K562 (cell line): ENCODE results near the gene MRPL10. TPM values are rescaled to one million over a fixed set of nuclear protein-coding genes. Genes with fewer than 3 reads are reported as not detected.

ENCODE experiments used
- ATAC-seq: fragments of 200-7000 bp; cut with Tn5 transposase; 3 replicates; pipeline ENCODE4 v1.9.1; 2020; ENCODE audit warnings: moderate library complexity
- BruUV-seq: library from RNA; stranded (reverse); fragments of 400-500 nt; replicated peaks from 2 replicates; lab custom pipeline; 2021; lab: Mats Ljungman, UMichigan
- CTCF ChIA-PET: fragments of 300-600 bp; formaldehyde crosslinking; extraction: SDS; loops from one replicate; lab custom pipeline; 2021; ENCODE audit warnings: low intra/inter-chr PET ratio; lab: Yijun Ruan, JAX
- POLR2A ChIA-PET: fragments of 300-600, 350-650 bp; sonication (Branson Sonifier 250); formaldehyde crosslinking; extraction: SDS; loops from one replicate; lab custom pipeline; 2021; ENCODE audit warnings: antibody characterized with exemption, inconsistent platforms; lab: Yijun Ruan, JAX
- DNase-seq, 4 experiments: peaks; one replicate each; pipeline versions ENCODE4 v3.0.0 to v3.0.0-alpha.2; 2011 to 2018; ENCODE audit warnings: low spot score in 3 of 4, mixed read lengths in 3 of 4; ENCODE audit errors: extremely low read depth in 1 of 4
- FAIRE-seq: peaks from 2 replicates; lab custom pipeline; 2011; peaks lifted over from hg19 to GRCh38; lab: Jason Lieb, UNC
- H2AFZ ChIP-seq: 2 replicates; pipeline ENCODE4 v1.6.0; 2011; ENCODE audit warnings: low read depth, low read length, control low read depth, inconsistent platforms
- H3K27ac ChIP-seq: fragments of 200-600 bp; 3 replicates; pipeline ENCODE4 v1.8.0; 2011; ENCODE audit warnings: low read depth, mild to moderate bottlenecking, control low read depth, inconsistent platforms, low read length, moderate library complexity, mixed read lengths; ENCODE audit errors: extremely low read depth
- H3K27me3 ChIP-seq, 2 experiments: fragments of 300-600 bp in 1 of 2; 2 replicates in 1 of 2; 3 replicates in 1 of 2; pipeline versions ENCODE4 v1.6.0 to v1.8.0; 2011; ENCODE audit warnings: inconsistent platforms in 2 of 2, low read length in 2 of 2, mild to moderate bottlenecking in 1 of 2, mixed read lengths in 1 of 2, moderate library complexity in 1 of 2; ENCODE audit not compliant: control insufficient read depth in 2 of 2, insufficient read depth in 2 of 2
- H3K36me3 ChIP-seq: fragments of 300-600 bp; 3 replicates; pipeline ENCODE4 v1.8.0; 2011; ENCODE audit warnings: mild to moderate bottlenecking, low read length, inconsistent platforms; ENCODE audit not compliant: control insufficient read depth, insufficient read depth
- H3K4me1 ChIP-seq, 2 experiments: fragments of 200-600 bp in 1 of 2; replicated peaks in 1 of 2; 2 replicates in 1 of 2; 3 replicates in 1 of 2; pipeline versions ENCODE4 v1.5.1 to v1.8.0; 2011; ENCODE audit warnings: inconsistent platforms in 2 of 2, low read length in 2 of 2, mild to moderate bottlenecking in 1 of 2, mixed read lengths in 1 of 2, moderate library complexity in 1 of 2; ENCODE audit not compliant: control insufficient read depth in 2 of 2, insufficient read depth in 2 of 2
- H3K4me2 ChIP-seq: 2 replicates; pipeline ENCODE4 v1.6.1; 2011; ENCODE audit warnings: low read length, control low read depth, inconsistent platforms, mixed read lengths; ENCODE audit not compliant: insufficient read depth
- H3K4me3 ChIP-seq: fragments of 200-600 bp; sonication (generic), shearing (Covaris generic); 2 replicates; pipeline ENCODE4 v1.5.1; 2016; ENCODE audit warnings: control low read depth, inconsistent platforms
- H3K79me2 ChIP-seq: fragments of 200-600 bp; 3 replicates; pipeline ENCODE4 v1.8.0; 2011; ENCODE audit warnings: low read length, inconsistent platforms; ENCODE audit not compliant: control insufficient read depth, insufficient read depth
- H3K9ac ChIP-seq, 2 experiments: 2 replicates each; pipeline versions ENCODE4 v1.6.0 to v1.6.1; 2011; ENCODE audit warnings: low read depth in 2 of 2, low read length in 2 of 2, control low read depth in 1 of 2, inconsistent platforms in 1 of 2, mild to moderate bottlenecking in 1 of 2, mixed read lengths in 1 of 2; ENCODE audit not compliant: insufficient read depth in 1 of 2
- H3K9me1 ChIP-seq: one replicate; pipeline ENCODE4 v1.6.0; 2011; ENCODE audit warnings: inconsistent platforms, mild to moderate bottlenecking, low read length, moderate library complexity; ENCODE audit not compliant: control insufficient read depth, insufficient read depth
- H3K9me3 ChIP-seq: replicated peaks from 2 replicates; pipeline ENCODE4 v1.5.1; 2011; ENCODE audit warnings: low read depth, low read length, inconsistent platforms; ENCODE audit not compliant: control insufficient read depth, insufficient read depth
- H4K20me1 ChIP-seq: replicated peaks from 2 replicates; pipeline ENCODE4 v1.6.1; 2011; ENCODE audit warnings: low read length, inconsistent platforms, mixed read lengths; ENCODE audit not compliant: control insufficient read depth, insufficient read depth
- AFF4 ChIP-seq: sonication (generic); formaldehyde crosslinking; IDR thresholded peaks from 2 replicates; pipeline ENCODE4 v1.8.0; 2023; ENCODE audit warnings: mild to moderate bottlenecking, missing genetic modification reagents
- NFIC ChIP-seq: fragments of 450-650 bp; IDR thresholded peaks from 2 replicates; pipeline ENCODE4 v1.6.1; 2017; ENCODE audit warnings: mild to moderate bottlenecking, inconsistent platforms
- RAD21 ChIP-seq, 2 experiments: fragments of 250-450 bp in 1 of 2; fragments of 450-650 bp in 1 of 2; sonication (Bioruptor Pico) in 1 of 2; formaldehyde crosslinking in 1 of 2; IDR thresholded peaks in 1 of 2; conservative IDR thresholded peaks in 1 of 2; 2 replicates each; pipeline versions ENCODE4 v1.4.0 to v1.8.0; 2020 to 2022; ENCODE audit warnings: mild to moderate bottlenecking in 2 of 2, moderate library complexity in 1 of 2
- RBM22 ChIP-seq: fragments of 200-400 bp; formaldehyde crosslinking; IDR thresholded peaks from 2 replicates; pipeline ENCODE4 v1.6.1; 2018; ENCODE audit warnings: low read length, low read depth; ENCODE audit not compliant: poor library complexity, severe bottlenecking
- TCF7L2 ChIP-seq: fragments of 150-350 bp; IDR thresholded peaks from 2 replicates; pipeline ENCODE4 v1.6.1; 2016; ENCODE audit warnings: low read depth, mild to moderate bottlenecking, low read length, moderate library complexity
- ZNF263 ChIP-seq: sonication (generic); formaldehyde crosslinking; IDR thresholded peaks from 2 replicates; pipeline ENCODE4 v1.8.0; 2022; ENCODE audit warnings: mild to moderate bottlenecking, missing genetic modification reagents, borderline replicate concordance
- WGBS: fragments of 100-300 bp; shearing (Covaris generic); methylation state at CpG from one replicate; pipeline ENCODE4 v1.1.6; 2016; ENCODE audit warnings: low coverage, mixed read lengths; ENCODE audit not compliant: insufficient coverage; ENCODE audit errors: missing lambda C conversion rate; 5-methylcytosine and 5-hydroxymethylcytosine counted together
- in situ Hi-C: fragments of 300-500 bp; cut with MboI; formaldehyde crosslinking; loops from 4 replicates; pipeline ENCODE4 v1.15.0; 2018; ENCODE audit warnings: inconsistent platforms, mixed read lengths
- intact Hi-C: fragments of 100-400 bp; cut with micrococcal nuclease; formaldehyde crosslinking; loops from 2 replicates; pipeline ENCODE4 v1.14.2; 2022
- polyA plus RNA-seq, 8 experiments: library from polyadenylated mRNA; depleted of rRNA in 4 of 8; stranded (reverse) in 5 of 8; unstranded in 3 of 8; fragments of >200 nt; fragmentation: Nextera tagmentation in 2 of 8; fragmentation: Illumina TruSeq in 1 of 8; extraction: Ambion mirVana in 2 of 8; extraction: Trizol in 1 of 8; gene quantifications; 2 replicates each; pipeline versions ENCODE4 v1.2.1 to v1.2.3, GENCODE V29; 2011 to 2014; ENCODE audit warnings: inconsistent platforms in 1 of 8, missing spikeins in 1 of 8
- total RNA-seq, 7 experiments: library from RNA; depleted of rRNA in 6 of 7; stranded (reverse); fragments of >200 nt in 6 of 7; fragmentation: Illumina TruSeq in 2 of 7; extraction: Trizol in 2 of 7; gene quantifications; 2 replicates each; pipeline versions ENCODE4 v1.2.1 to v1.2.3, GENCODE V29; 2011 to 2021; ENCODE audit warnings: low replicate concordance in 1 of 7
- TF ChIP-seq, protein P1 (sequence below), 3 experiments: IDR thresholded peaks in 2 of 3; conservative IDR thresholded peaks in 1 of 3; 2 replicates each; pipeline ENCODE4 v1.5.1; 2011 to 2012; ENCODE audit warnings: low read length in 3 of 3, mild to moderate bottlenecking in 3 of 3, control low read depth in 2 of 3, improper control_type of control experiment in 1 of 3, inconsistent platforms in 1 of 3, low read depth in 1 of 3, mixed read lengths in 1 of 3, moderate library complexity in 1 of 3; ENCODE audit not compliant: insufficient read depth in 2 of 3

MRPL10 gene
- total and polyA plus RNA-seq, 9 of the 15 experiments (the other 6 are each of a cell fraction or from before 2014, with no cell fraction given) = 27.8 to 105 (median 67.3) TPM

DNA sequence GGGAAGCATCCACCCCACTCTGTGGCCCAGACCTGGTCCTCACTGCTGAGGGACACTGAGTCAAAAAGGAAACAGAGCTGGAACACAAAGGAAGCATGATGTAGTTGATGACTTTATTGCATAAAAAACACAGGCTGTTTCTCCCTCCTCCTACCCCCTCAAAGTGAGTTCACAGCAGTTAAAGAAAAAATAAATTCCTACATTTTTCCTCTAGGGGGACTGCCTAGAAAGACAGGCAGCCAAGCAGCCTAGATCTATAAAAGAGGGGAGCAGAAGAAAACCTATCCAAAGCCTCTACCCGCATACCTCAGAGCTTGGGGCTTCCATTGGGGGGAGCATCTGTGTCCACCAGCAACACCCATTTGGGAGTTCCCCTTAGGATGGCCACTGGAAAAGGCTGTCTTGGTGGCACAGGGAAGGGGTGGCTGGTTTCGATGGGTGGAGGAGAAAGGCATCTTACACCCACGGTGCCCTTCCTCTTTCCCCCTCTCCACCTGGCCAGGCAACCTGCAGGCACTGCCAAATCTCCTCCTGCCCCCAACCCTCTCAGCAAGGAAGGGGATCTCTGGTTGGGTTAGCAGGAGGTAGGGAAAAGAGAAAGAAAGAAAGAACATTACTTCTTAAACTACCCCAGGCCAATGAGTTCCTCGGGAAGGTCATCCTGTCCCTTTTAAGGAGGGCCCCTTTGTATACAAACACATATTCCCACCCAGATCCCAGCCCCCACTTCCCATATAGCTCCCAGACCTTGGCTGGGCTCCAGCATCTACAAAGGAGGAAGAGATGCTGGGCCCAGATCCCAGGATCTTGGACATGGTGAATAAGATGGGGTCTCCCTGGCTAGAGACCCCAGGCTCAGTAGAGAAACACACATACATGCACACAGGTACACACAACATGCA, 13.7 kb upstream of the MRPL10 start:
- CTCF ChIA-PET = interaction anchor here (4.2 to 5.9 kb wide), 2 partner anchors 45 to 49 kb away, joined by 26 to 171 read pairs; no protein-coding TSS in a partner anchor
- WGBS = 25% methylated on average over 2 of the region's 4 CpGs
- H3K4me3 ChIP-seq = no peak overlapping the region
- peak in 1 of 2 experiments; percentile 43; a peak in 1 of 4 replicates for TF ChIP-seq RAD21 (CRISPR knock-in tag; conservative IDR thresholded peaks at IDR 0.05 in 1 of 2, IDR thresholded peaks at IDR 0.05 in 1 of 2)
- TF ChIP-seq ZNF263 (CRISPR knock-in tag) = 0 out of 2 replicates have a peak, but pooled peaks have one; percentile 28
- TF ChIP-seq NFIC = peak; percentile 13; the same call in 1 of the 2 replicates
- no peak for TF ChIP-seq TCF7L2
- TF ChIP-seq AFF4 (CRISPR knock-in tag) = no peak
- TF ChIP-seq, protein P1, sequence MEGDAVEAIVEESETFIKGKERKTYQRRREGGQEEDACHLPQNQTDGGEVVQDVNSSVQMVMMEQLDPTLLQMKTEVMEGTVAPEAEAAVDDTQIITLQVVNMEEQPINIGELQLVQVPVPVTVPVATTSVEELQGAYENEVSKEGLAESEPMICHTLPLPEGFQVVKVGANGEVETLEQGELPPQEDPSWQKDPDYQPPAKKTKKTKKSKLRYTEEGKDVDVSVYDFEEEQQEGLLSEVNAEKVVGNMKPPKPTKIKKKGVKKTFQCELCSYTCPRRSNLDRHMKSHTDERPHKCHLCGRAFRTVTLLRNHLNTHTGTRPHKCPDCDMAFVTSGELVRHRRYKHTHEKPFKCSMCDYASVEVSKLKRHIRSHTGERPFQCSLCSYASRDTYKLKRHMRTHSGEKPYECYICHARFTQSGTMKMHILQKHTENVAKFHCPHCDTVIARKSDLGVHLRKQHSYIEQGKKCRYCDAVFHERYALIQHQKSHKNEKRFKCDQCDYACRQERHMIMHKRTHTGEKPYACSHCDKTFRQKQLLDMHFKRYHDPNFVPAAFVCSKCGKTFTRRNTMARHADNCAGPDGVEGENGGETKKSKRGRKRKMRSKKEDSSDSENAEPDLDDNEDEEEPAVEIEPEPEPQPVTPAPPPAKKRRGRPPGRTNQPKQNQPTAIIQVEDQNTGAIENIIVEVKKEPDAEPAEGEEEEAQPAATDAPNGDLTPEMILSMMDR (IDR thresholded peaks at IDR 0.05 in 2 of 3, conservative IDR thresholded peaks at IDR 0.05 in 1 of 3; ENCODE audit: insufficient read depth in 2 of 3, low read depth in 1 of 3, low read length in 3 of 3) = peak; percentile 34 to 58 (median 57); a peak in 5 of 6 replicates
- no peak for TF ChIP-seq RBM22

More for the DNA sequence above, 13.7 kb upstream of the MRPL10 start:
- DNase-seq (peak in 3 of 4 experiments; percentile 28 to 51 (median 35)), ATAC-seq (no peak), FAIRE-seq (peak; percentile 70)
- H3K4me1 ChIP-seq = peaks cover 41 to 56% of the 10 kb centered on the region in 2 experiments
- BruUV-seq = no TSS peak
- no peaks in the 10 kb centered on the region for H3K27me3 ChIP-seq
- no peak overlapping the region; the same call in 1 of the 2 replicates for H3K4me2 ChIP-seq
- no peaks in the 10 kb centered on the region; the same call in 2 of the 3 replicates for H3K36me3 ChIP-seq
- intact Hi-C loops (loop anchor here (10.0 kb wide), 1 partner anchor 290 kb away; no protein-coding TSS in a partner anchor), in situ Hi-C loops (loop anchor here (5.0 kb wide), 2 partner anchors 47 to 172 kb away; no protein-coding TSS in a partner anchor)
- no peak overlapping the region for H3K27ac ChIP-seq
- no peak overlapping the region for H2AFZ ChIP-seq
- H4K20me1 ChIP-seq = no peaks in the 10 kb centered on the region
- H3K79me2 ChIP-seq = peaks cover 21% of the 10 kb centered on the region
- H3K9me3 ChIP-seq = no peaks in the 10 kb centered on the region
- H3K9me1 ChIP-seq = no peaks in the 10 kb centered on the region
- peak overlapping the region in 1 of 2 experiments; percentile 63; a peak in 1 of 4 replicates for H3K9ac ChIP-seq
- POLR2A ChIA-PET = interaction anchor here (0.5 to 2.6 kb wide), 10 partner anchors 8 to 246 kb away, joined by 3 to 18 read pairs (median 3); partner anchors contain the start of gene SP2
